ENCODE measurements around the gene NCF2. TPM values are rescaled to one million over a fixed set of nuclear protein-coding genes. Genes with fewer than 3 reads are reported as not detected.

The NCF2 gene
- total RNA-seq, 2 donors from 2014 or later: 8.3 to 9.6 TPM

DNA sequence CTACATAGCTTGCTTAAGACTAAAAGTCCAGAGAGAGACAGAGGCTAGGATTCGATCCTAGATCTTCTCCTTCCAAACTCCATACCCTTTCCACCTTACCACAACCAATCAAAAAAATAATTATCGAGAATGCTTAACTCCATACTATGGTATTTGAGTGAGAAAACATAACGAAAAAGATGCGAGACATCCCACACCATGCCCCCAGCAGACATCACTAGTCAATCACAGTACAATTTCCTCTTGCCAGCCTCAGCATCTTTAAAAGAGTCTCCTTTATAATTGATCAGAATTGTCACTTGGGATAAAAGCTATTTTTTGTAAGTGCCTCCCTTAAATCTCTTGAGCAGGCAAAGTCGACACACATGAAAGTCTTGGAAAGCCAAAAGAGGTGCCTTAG lies 875 bp downstream of the NCF2 start:
- 73 to 85% methylated on average over 5 of the region's 5 CpGs for WGBS, 2 donors
- Histone ChIP-seq H3K27me3 (no peaks in the 10 kb centered on the region), H3K4me1 (no peaks in the 10 kb centered on the region), H3K9me3 (no peaks in the 10 kb centered on the region), H3K4me3 (no peak overlapping the region), H3K27ac (peak overlapping the region in 1 of 4 donors; percentile 60), H3K36me3 (replicated peaks in 1 of 2; ENCODE audit: insufficient read depth in 1 of 2, low read depth in 2 of 2) (no peaks in the 10 kb centered on the region)
- TF ChIP-seq CTCF (IDR thresholded peaks at IDR 0.05) (no peak), POLR2A (IDR thresholded peaks at IDR 0.05) (no peak)
- ATAC-seq (no peak), DNase-seq (no peak)
- intact Hi-C loops (cut with DNase I): no loop called here

- H3K4me1 ChIP-seq: no peaks in the 10 kb centered on the region
- no peaks in the 10 kb centered on the region for H3K27me3 ChIP-seq
- ATAC-seq (no peak), DNase-seq (no peak)
- no peak overlapping the region for H3K4me3 ChIP-seq
- intact Hi-C loops (cut with DNase I): no loop called here
- no peaks in the 10 kb centered on the region for H3K36me3 ChIP-seq (replicated peaks in 1 of 2; ENCODE audit: insufficient read depth in 1 of 2, low read depth in 2 of 2)
- TF ChIP-seq POLR2A (IDR thresholded peaks at IDR 0.05) (no peak), CTCF (IDR thresholded peaks at IDR 0.05) (no peak)
- H3K9me3 ChIP-seq: no peaks in the 10 kb centered on the region
- peak overlapping the region in 1 of 4 donors; percentile 60 for H3K27ac ChIP-seq
Measured at GRCh38 chr1:183588827-183589226, 1.4 kb downstream of the NCF2 start.

DNA sequence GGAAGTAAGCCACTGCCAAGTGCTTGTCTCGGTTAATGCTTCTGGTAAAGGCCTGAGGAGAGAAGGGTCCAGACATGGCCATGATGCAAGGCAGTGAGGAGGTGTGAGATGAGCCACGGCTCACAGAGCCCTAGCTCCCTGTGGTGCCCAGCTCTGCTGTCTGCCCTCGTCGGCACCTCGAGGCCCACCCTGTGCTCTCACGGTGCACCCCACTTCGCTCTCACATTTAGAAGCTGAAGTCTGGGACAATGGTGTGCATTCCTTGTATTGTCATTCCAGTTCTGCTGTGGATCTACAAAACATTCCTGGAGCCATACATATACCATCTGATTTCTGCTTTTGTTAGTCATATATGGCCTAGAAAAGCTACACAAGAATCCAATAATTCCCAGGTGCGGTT lies 3.3 kb downstream of the NCF2 start:
- TF ChIP-seq CTCF (IDR thresholded peaks at IDR 0.05) (no peak), POLR2A (IDR thresholded peaks at IDR 0.05) (no peak)
- H3K36me3 ChIP-seq (replicated peaks in 1 of 2; ENCODE audit: insufficient read depth in 1 of 2, low read depth in 2 of 2): no peaks in the 10 kb centered on the region
- intact Hi-C loops (cut with DNase I): no loop called here
- H3K4me1 ChIP-seq: no peaks in the 10 kb centered on the region
- ATAC-seq: no peak
- DNase-seq: no peak
- 90 to 94% methylated on average over 6 to 8 of the region's 8 CpGs for WGBS, 2 donors
- no peaks in the 10 kb centered on the region for H3K27me3 ChIP-seq
- H3K4me3 ChIP-seq: no peak overlapping the region
- no peaks in the 10 kb centered on the region for H3K9me3 ChIP-seq
- H3K27ac ChIP-seq: no peak overlapping the region

DNA sequence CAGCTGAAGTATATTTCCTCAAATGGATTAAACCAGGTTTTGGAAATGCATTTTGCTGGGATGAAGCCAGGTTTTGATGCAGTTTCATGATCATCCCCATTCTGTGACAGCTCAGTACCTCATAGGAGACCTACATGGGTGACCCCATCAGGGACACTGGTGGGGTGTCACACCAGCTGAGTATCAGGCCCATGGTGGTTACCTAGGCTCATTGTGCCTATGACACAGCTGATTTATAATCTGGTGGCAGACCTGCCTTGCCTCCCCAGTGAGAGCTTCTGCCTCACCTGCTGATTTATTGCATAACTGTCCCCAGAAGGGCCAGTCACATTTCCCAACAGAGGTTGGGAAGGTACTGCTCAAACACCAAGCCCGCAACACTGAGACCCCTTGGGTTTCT lies 3.8 kb downstream of the NCF2 start:
- H3K27me3 ChIP-seq: no peaks in the 10 kb centered on the region
- H3K9me3 ChIP-seq: no peaks in the 10 kb centered on the region
- no peaks in the 10 kb centered on the region for H3K36me3 ChIP-seq (replicated peaks in 1 of 2; ENCODE audit: insufficient read depth in 1 of 2, low read depth in 2 of 2)
- intact Hi-C loops (cut with DNase I): no loop called here
- no peak overlapping the region for H3K27ac ChIP-seq
- no peak for TF ChIP-seq POLR2A (IDR thresholded peaks at IDR 0.05)
- TF ChIP-seq CTCF (IDR thresholded peaks at IDR 0.05): no peak
- DNase-seq (no peak), ATAC-seq (no peak)
- 78% methylated on average over 1 of the region's 1 CpG; no CpG with 5 or more reads in 1 of the 2 donors for WGBS, 2 donors
- H3K4me1 ChIP-seq: no peaks in the 10 kb centered on the region
- no peak overlapping the region for H3K4me3 ChIP-seq

- no peaks in the 10 kb centered on the region for H3K36me3 ChIP-seq (replicated peaks in 1 of 2; ENCODE audit: insufficient read depth in 1 of 2, low read depth in 2 of 2)
- ATAC-seq: no peak
- WGBS, 2 donors: 80 to 84% methylated on average over 6 of the region's 6 CpGs
- no peak overlapping the region for H3K4me3 ChIP-seq
- H3K27ac ChIP-seq: no peak overlapping the region
- no peaks in the 10 kb centered on the region for H3K4me1 ChIP-seq
- no peaks in the 10 kb centered on the region for H3K27me3 ChIP-seq
- DNase-seq: no peak
- intact Hi-C loops (cut with DNase I): no loop called here
- H3K9me3 ChIP-seq: no peaks in the 10 kb centered on the region
- TF ChIP-seq CTCF (IDR thresholded peaks at IDR 0.05): no peak
- TF ChIP-seq POLR2A (IDR thresholded peaks at IDR 0.05): no peak
Measured at GRCh38 chr1:183585038-183585437, 5.2 kb downstream of the NCF2 start.

Measured in body of pancreas (tissue), 4 donors.